SJSA1 (cell line): ENCODE measurements around the gene TARS2. TPM values are rescaled to one million over a fixed set of nuclear protein-coding genes. Genes with fewer than 3 reads are reported as not detected.

ENCODE experiments used
- DNase-seq, 2 experiments: peaks; one replicate each; pipeline ENCODE4 v3.0.0-alpha.2; 2015 to 2020; ENCODE audit warnings: low spot score in 2 of 2, low read depth in 1 of 2
- H3K27ac ChIP-seq: fragments of 250-450 bp; sonication (Bioruptor Pico); 2 replicates; pipeline ENCODE4 v1.5.1; 2020; ENCODE audit warnings: mild to moderate bottlenecking, moderate library complexity
- H3K27me3 ChIP-seq: fragments of 250-450 bp; sonication (Bioruptor Pico); replicated peaks from 2 replicates; pipeline ENCODE4 v1.5.1; 2020; ENCODE audit warnings: mild to moderate bottlenecking, moderate library complexity
- H3K36me3 ChIP-seq: fragments of 250-450 bp; sonication (Bioruptor Pico); 2 replicates; pipeline ENCODE4 v1.5.1; 2020; ENCODE audit warnings: mild to moderate bottlenecking
- H3K4me1 ChIP-seq: fragments of 250-450 bp; sonication (Bioruptor Pico); replicated peaks from 2 replicates; pipeline ENCODE4 v1.6.1; 2021; ENCODE audit warnings: mild to moderate bottlenecking
- H3K4me3 ChIP-seq: fragments of 250-450 bp; sonication (Bioruptor Pico); 2 replicates; pipeline ENCODE4 v1.5.1; 2020; ENCODE audit warnings: mild to moderate bottlenecking
- H3K9me3 ChIP-seq: fragments of 250-450 bp; sonication (Bioruptor Pico); replicated peaks from 2 replicates; pipeline ENCODE4 v1.5.1; 2020; ENCODE audit warnings: mild to moderate bottlenecking
- total RNA-seq: library from RNA; depleted of rRNA; stranded (reverse); fragments of >200 nt; shearing (Covaris generic); gene quantifications from 2 replicates; pipeline ENCODE4 v1.2.3, GENCODE V29; 2014

Gene TARS2
- total RNA-seq, 1 experiment from 2014 or later: 8.7 TPM

- no peak for DNase-seq
- no peak overlapping the region for H3K27ac ChIP-seq
- H3K4me1 ChIP-seq: peaks cover 25% of the 10 kb centered on the region
- H3K9me3 ChIP-seq: no peaks in the 10 kb centered on the region
- H3K4me3 ChIP-seq: no peak overlapping the region
- peaks cover 45% of the 10 kb centered on the region for H3K36me3 ChIP-seq
- H3K27me3 ChIP-seq: no peaks in the 10 kb centered on the region
Measured at GRCh38 chr1:150513351-150513791, 26.2 kb downstream of the TARS2 start.

- no peak for DNase-seq
- H3K27ac ChIP-seq: no peak overlapping the region
- no peaks in the 10 kb centered on the region for H3K9me3 ChIP-seq
- H3K36me3 ChIP-seq: peaks cover 42% of the 10 kb centered on the region
- no peak overlapping the region for H3K4me3 ChIP-seq
- H3K4me1 ChIP-seq: peaks cover 16% of the 10 kb centered on the region
- no peaks in the 10 kb centered on the region for H3K27me3 ChIP-seq
Measured at GRCh38 chr1:150514260-150514659, 27.0 kb downstream of the TARS2 start.

- Histone ChIP-seq H3K27ac (no peak overlapping the region; the same call in 1 of the 2 replicates), H3K27me3 (no peaks in the 10 kb centered on the region), H3K4me1 (peaks cover 15% of the 10 kb centered on the region), H3K9me3 (no peaks in the 10 kb centered on the region), H3K4me3 (peak overlapping the region; percentile 44), H3K36me3 (peaks cover 35% of the 10 kb centered on the region)
- DNase-seq: no peak
Measured at GRCh38 chr1:150514913-150515327, 27.7 kb downstream of the TARS2 start.

GRCh38 chr1:150515328-150516049, 28.3 kb downstream of the TARS2 start, which contains the start of gene FALEC:
FALEC (plus strand) TSS chr1:150515752.
- no peaks in the 10 kb centered on the region for H3K27me3 ChIP-seq
- peaks cover 15% of the 10 kb centered on the region for H3K4me1 ChIP-seq
- H3K36me3 ChIP-seq: peaks cover 30% of the 10 kb centered on the region
- peak within 1 kb of the TSS; percentile 44 for H3K4me3 ChIP-seq
- peak; percentile 96 to 97 for DNase-seq
- H3K27ac ChIP-seq: no peak within 1 kb of the TSS; the same call in 1 of the 2 replicates
- no peaks in the 10 kb centered on the region for H3K9me3 ChIP-seq

GRCh38 chr1:150516050-150516591, 28.9 kb downstream of the TARS2 start:
- no peak for DNase-seq
- Histone ChIP-seq H3K27me3 (no peaks in the 10 kb centered on the region), H3K4me3 (peak overlapping the region; percentile 44), H3K27ac (no peak overlapping the region), H3K4me1 (peaks cover 15% of the 10 kb centered on the region), H3K36me3 (peaks cover 23% of the 10 kb centered on the region), H3K9me3 (no peaks in the 10 kb centered on the region)

GRCh38 chr1:150516616-150517015, 29.4 kb downstream of the TARS2 start:
- Histone ChIP-seq H3K4me1 (peaks cover 15% of the 10 kb centered on the region), H3K27me3 (no peaks in the 10 kb centered on the region), H3K9me3 (no peaks in the 10 kb centered on the region), H3K36me3 (peaks cover 18% of the 10 kb centered on the region), H3K4me3 (no peak overlapping the region), H3K27ac (no peak overlapping the region)
- no peak for DNase-seq

GRCh38 chr1:150521196-150521968, 34.2 kb downstream of the TARS2 start:
- H3K27ac ChIP-seq: no peak overlapping the region
- no peaks in the 10 kb centered on the region for H3K9me3 ChIP-seq
- no peaks in the 10 kb centered on the region for H3K27me3 ChIP-seq
- H3K36me3 ChIP-seq: no peaks in the 10 kb centered on the region
- peaks cover 3% of the 10 kb centered on the region for H3K4me1 ChIP-seq
- no peak for DNase-seq
- H3K4me3 ChIP-seq: no peak overlapping the region

GRCh38 chr1:150525348-150525747, 38.1 kb downstream of the TARS2 start:
- no peaks in the 10 kb centered on the region for H3K27me3 ChIP-seq
- H3K4me1 ChIP-seq: peaks cover 5% of the 10 kb centered on the region
- no peaks in the 10 kb centered on the region for H3K36me3 ChIP-seq
- DNase-seq: no peak
- H3K9me3 ChIP-seq: no peaks in the 10 kb centered on the region
- no peak overlapping the region for H3K4me3 ChIP-seq
- no peak overlapping the region for H3K27ac ChIP-seq

- no peak for DNase-seq
- no peak overlapping the region for H3K27ac ChIP-seq
Measured at GRCh38 chr1:150528196-150528595, 41.0 kb downstream of the TARS2 start.

GRCh38 chr1:150529017-150529416, 41.8 kb downstream of the TARS2 start:
- peaks cover 5% of the 10 kb centered on the region for H3K4me1 ChIP-seq
- no peaks in the 10 kb centered on the region for H3K9me3 ChIP-seq
- no peak for DNase-seq
- no peaks in the 10 kb centered on the region for H3K36me3 ChIP-seq
- H3K27ac ChIP-seq: no peak overlapping the region
- H3K27me3 ChIP-seq: no peaks in the 10 kb centered on the region
- no peak overlapping the region for H3K4me3 ChIP-seq

More at GRCh38 chr1:150528196-150528595, 41.0 kb downstream of the TARS2 start:
- Histone ChIP-seq H3K36me3 (no peaks in the 10 kb centered on the region), H3K4me1 (peaks cover 5% of the 10 kb centered on the region), H3K27me3 (no peaks in the 10 kb centered on the region), H3K4me3 (no peak overlapping the region), H3K9me3 (no peaks in the 10 kb centered on the region)

- H3K27me3 ChIP-seq: no peaks in the 10 kb centered on the region
- H3K27ac ChIP-seq: no peak overlapping the region
- H3K4me1 ChIP-seq: peaks cover 6% of the 10 kb centered on the region
- H3K4me3 ChIP-seq: no peak overlapping the region
- DNase-seq: no peak
- H3K36me3 ChIP-seq: no peaks in the 10 kb centered on the region
- H3K9me3 ChIP-seq: no peaks in the 10 kb centered on the region
Measured at GRCh38 chr1:150530491-150531159, 43.4 kb downstream of the TARS2 start.

- H3K27me3 ChIP-seq: no peaks in the 10 kb centered on the region
- H3K27ac ChIP-seq: no peak overlapping the region
- DNase-seq: no peak
- no peaks in the 10 kb centered on the region for H3K9me3 ChIP-seq
- no peaks in the 10 kb centered on the region for H3K36me3 ChIP-seq
- H3K4me3 ChIP-seq: no peak overlapping the region
- peaks cover 25% of the 10 kb centered on the region for H3K4me1 ChIP-seq
Measured at GRCh38 chr1:150532860-150533259, 45.6 kb downstream of the TARS2 start.

GRCh38 chr1:150534002-150534401, 46.8 kb downstream of the TARS2 start:
- no peak overlapping the region for H3K27ac ChIP-seq
- H3K36me3 ChIP-seq: no peaks in the 10 kb centered on the region
- no peak for DNase-seq
- H3K27me3 ChIP-seq: no peaks in the 10 kb centered on the region
- H3K4me3 ChIP-seq: no peak overlapping the region
- H3K4me1 ChIP-seq: peaks cover 32% of the 10 kb centered on the region
- no peaks in the 10 kb centered on the region for H3K9me3 ChIP-seq
